HG02763 (cell line): Measurements from ENCODE around the gene CEP85L.
"Not testable (repeated sequence)": the region's sequence is repeated elsewhere in the genome, so short reads cannot be mapped to it uniquely, and the experiment has no call there.

Experiments used
- ATAC-seq: cut with Tn5 transposase; IDR thresholded peaks from one replicate; pipeline ENCODE4 v1.9.1; 2021; ENCODE audit warnings: mild to moderate bottlenecking, moderate library complexity; ENCODE audit not compliant: unreplicated experiment

CEP85L gene

GRCh38 chr6:118436482-118436881, 214.9 kb downstream of the CEP85L start:
- no peak for ATAC-seq

- not testable (repeated sequence) for ATAC-seq
Observed at GRCh38 chr6:118434147-118434546, 217.2 kb downstream of the CEP85L start.

GRCh38 chr6:118421312-118421711, 230.1 kb downstream of the CEP85L start:
- ATAC-seq, result not testable (repeated sequence)

- no peak for ATAC-seq
Observed at GRCh38 chr6:118419448-118420394, 231.7 kb downstream of the CEP85L start.
